ENCODE data around the gene EBF4. TPM values are rescaled to one million over a fixed set of nuclear protein-coding genes. Genes with fewer than 3 reads are reported as not detected.
A peak's percentile ranks its signal among the peaks of the same experiment; 100 is the strongest.

The EBF4 gene
- total RNA-seq, 2 donors from 2014 or later = 48.9 to 58.8 TPM

- H3K27me3 ChIP-seq (replicated peaks; ENCODE audit: insufficient read depth) = no peaks in the 10 kb centered on the region
- H3K4me3 ChIP-seq = no peak overlapping the region
- intact Hi-C loops (cut with DNase I) = no loop called here
These were observed 106.7 kb downstream of the EBF4 start for GRCh38 chr20:2799271-2799670.

GRCh38 chr20:2799688-2800520, 107.3 kb downstream of the EBF4 start:
- H3K9me3 ChIP-seq = no peaks in the 10 kb centered on the region
- intact Hi-C loops (cut with DNase I) = no loop called here
- H3K27me3 ChIP-seq (replicated peaks; ENCODE audit: insufficient read depth) = no peaks in the 10 kb centered on the region
- DNase-seq (ENCODE audit: low spot score) = no peak
- H3K4me3 ChIP-seq = peak overlapping the region; percentile 27
- WGBS = 3% methylated on average over 47 of the region's 61 CpGs
- H3K27ac ChIP-seq = no peak overlapping the region
- H3K36me3 ChIP-seq = no peaks in the 10 kb centered on the region
- no peaks in the 10 kb centered on the region for H3K4me1 ChIP-seq (replicated peaks)
- TF ChIP-seq POLR2A (IDR thresholded peaks at IDR 0.05) (no peak), CTCF (IDR thresholded peaks at IDR 0.05) (no peak), POLR2AphosphoS5 (IDR thresholded peaks at IDR 0.05) (no peak)

More at GRCh38 chr20:2799271-2799670, 106.7 kb downstream of the EBF4 start:
- no peaks in the 10 kb centered on the region for H3K4me1 ChIP-seq (replicated peaks)
- 38% methylated on average over 9 of the region's 9 CpGs for WGBS
- DNase-seq (ENCODE audit: low spot score) = no peak
- no peaks in the 10 kb centered on the region for H3K9me3 ChIP-seq
- no peak for TF ChIP-seq POLR2A (IDR thresholded peaks at IDR 0.05)
- no peak for TF ChIP-seq CTCF (IDR thresholded peaks at IDR 0.05)
- no peak for TF ChIP-seq POLR2AphosphoS5 (IDR thresholded peaks at IDR 0.05)
- H3K27ac ChIP-seq = no peak overlapping the region
- no peaks in the 10 kb centered on the region for H3K36me3 ChIP-seq

GRCh38 chr20:2800521-2801285, 108.1 kb downstream of the EBF4 start, which contains the start of gene CPXM1:
CPXM1 (minus strand) TSS chr20:2800627; CDS start chr20:2800572, 55 bp downstream.
- DNase-seq (ENCODE audit: low spot score) = no peak
- intact Hi-C loops (cut with DNase I) = no loop called here
- WGBS = 7% methylated on average over 41 of the region's 52 CpGs
- Histone ChIP-seq H3K9me3 (no peaks in the 10 kb centered on the region), H3K4me3 (peak within 1 kb of the TSS; percentile 27), H3K4me1 (replicated peaks) (no peaks in the 10 kb centered on the region), H3K27ac (no peak within 1 kb of the TSS), H3K36me3 (no peaks in the 10 kb centered on the region), H3K27me3 (replicated peaks; ENCODE audit: insufficient read depth) (no peaks in the 10 kb centered on the region)
- TF ChIP-seq POLR2AphosphoS5 (IDR thresholded peaks at IDR 0.05) (no peak), POLR2A (IDR thresholded peaks at IDR 0.05) (no peak), CTCF (IDR thresholded peaks at IDR 0.05) (no peak)

GRCh38 chr20:2801286-2801728, 108.7 kb downstream of the EBF4 start:
- DNase-seq (ENCODE audit: low spot score) = no peak
- Histone ChIP-seq H3K4me3 (no peak overlapping the region), H3K9me3 (no peaks in the 10 kb centered on the region), H3K36me3 (no peaks in the 10 kb centered on the region), H3K27me3 (replicated peaks; ENCODE audit: insufficient read depth) (no peaks in the 10 kb centered on the region), H3K27ac (no peak overlapping the region), H3K4me1 (replicated peaks) (no peaks in the 10 kb centered on the region)
- intact Hi-C loops (cut with DNase I) = no loop called here
- 17% methylated on average over 13 of the region's 13 CpGs for WGBS
- no peak for TF ChIP-seq POLR2AphosphoS5 (IDR thresholded peaks at IDR 0.05)
- no peak for TF ChIP-seq CTCF (IDR thresholded peaks at IDR 0.05)
- TF ChIP-seq POLR2A (IDR thresholded peaks at IDR 0.05) = no peak

All from prostate gland (tissue), 2 donors.